ENCODE results near the gene ZNF41. TPM values are rescaled to one million over a fixed set of nuclear protein-coding genes. Genes with fewer than 3 reads are reported as not detected.
"Not testable (repeated sequence)": the region's sequence is repeated elsewhere in the genome, so short reads cannot be mapped to it uniquely, and the experiment has no call there.

The ZNF41 gene
- total RNA-seq, 4 donors from 2014 or later, result 10.3 to 21.2 (median 16.1) TPM

DNA sequence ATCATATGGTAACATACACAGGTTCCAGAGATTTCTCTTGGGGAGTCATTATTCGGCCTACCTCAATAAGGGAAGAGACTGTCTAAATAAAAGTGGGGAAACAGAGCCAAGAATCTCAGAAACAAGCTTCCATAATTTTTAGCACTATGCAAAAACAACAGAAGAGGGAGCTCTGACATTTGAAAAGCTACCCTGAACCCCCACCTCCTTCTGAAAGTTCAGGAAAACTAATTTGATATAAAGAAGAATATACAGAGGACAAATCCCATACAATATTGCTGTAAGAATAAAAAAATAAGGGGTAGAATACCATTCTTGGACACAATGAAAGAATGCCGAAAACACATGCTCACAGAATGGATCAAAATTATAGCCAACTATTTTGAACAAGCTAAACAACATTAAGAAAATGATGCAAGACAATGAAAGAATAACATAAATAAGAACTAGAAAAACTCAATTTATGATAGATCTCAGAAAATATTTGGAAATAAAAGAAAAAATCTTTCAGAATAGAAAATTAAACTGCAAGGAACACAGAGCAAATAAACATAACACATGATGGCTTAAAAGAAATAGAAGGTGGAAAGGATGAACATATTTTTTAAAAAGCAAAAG, 14.4 kb upstream of the ZNF41 start:
- Histone ChIP-seq H3K27me3 (no peaks in the 10 kb centered on the region), H3K9me3 (no peaks in the 10 kb centered on the region), H3K4me3 (no peak overlapping the region), H3K4me1 (no peaks in the 10 kb centered on the region), H3K27ac (no peak overlapping the region), H3K36me3 (no peaks in the 10 kb centered on the region)
- DNase-seq, result no peak
- TF ChIP-seq POLR2A (IDR thresholded peaks at IDR 0.05) (no peak), CTCF (IDR thresholded peaks at IDR 0.05) (peak in 4 of 6 experiments; percentile 10 to 44 (median 26))

DNA sequence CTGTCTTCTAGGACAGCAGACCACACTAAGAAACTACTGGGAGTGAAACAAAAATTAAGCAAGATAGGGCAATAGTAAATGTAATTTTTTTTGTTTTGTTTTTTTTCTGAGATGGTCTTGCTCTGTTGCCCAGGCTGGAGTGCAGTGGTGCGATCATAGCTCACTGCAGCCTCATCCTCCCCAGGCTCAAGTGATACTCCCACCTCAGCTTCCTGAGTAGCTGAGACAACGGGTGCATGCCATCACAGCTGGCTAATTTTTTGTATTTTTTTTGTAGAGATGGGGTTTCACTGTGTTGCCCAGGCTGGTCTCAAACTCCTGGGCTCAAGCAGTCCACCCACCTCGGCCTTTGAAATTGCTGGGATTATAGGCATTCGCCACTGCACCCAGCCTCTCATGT, 9.1 kb upstream of the ZNF41 start:
- not testable (repeated sequence) for H3K36me3 ChIP-seq, H3K4me1 ChIP-seq, H3K27ac ChIP-seq, H3K27me3 ChIP-seq, DNase-seq, H3K4me3 ChIP-seq, H3K9me3 ChIP-seq

GRCh38 chrX:47489507-47490275, 6.7 kb upstream of the ZNF41 start:
- Histone ChIP-seq H3K4me1 (peaks cover 0 to 4% (median 0%) of the 10 kb centered on the region in 4 donors), H3K36me3 (no peaks in the 10 kb centered on the region), H3K27ac (no peak overlapping the region), H3K4me3 (no peak overlapping the region), H3K9me3 (no peaks in the 10 kb centered on the region), H3K27me3 (no peaks in the 10 kb centered on the region)
- DNase-seq, result no peak
- TF ChIP-seq CTCF (IDR thresholded peaks at IDR 0.05) (no peak), POLR2A (IDR thresholded peaks at IDR 0.05) (no peak)

GRCh38 chrX:47484885-47485284, 1.9 kb upstream of the ZNF41 start:
- H3K27ac ChIP-seq, result peak overlapping the region in 1 of 4 donors; percentile 25
- H3K9me3 ChIP-seq, result no peaks in the 10 kb centered on the region
- no peak for DNase-seq
- H3K27me3 ChIP-seq, result no peaks in the 10 kb centered on the region
- H3K4me1 ChIP-seq, result peaks cover 0 to 6% (median 2%) of the 10 kb centered on the region in 4 donors
- TF ChIP-seq POLR2A (IDR thresholded peaks at IDR 0.05) (no peak), CTCF (IDR thresholded peaks at IDR 0.05) (no peak)
- H3K4me3 ChIP-seq, result no peak overlapping the region
- H3K36me3 ChIP-seq, result no peaks in the 10 kb centered on the region

DNA sequence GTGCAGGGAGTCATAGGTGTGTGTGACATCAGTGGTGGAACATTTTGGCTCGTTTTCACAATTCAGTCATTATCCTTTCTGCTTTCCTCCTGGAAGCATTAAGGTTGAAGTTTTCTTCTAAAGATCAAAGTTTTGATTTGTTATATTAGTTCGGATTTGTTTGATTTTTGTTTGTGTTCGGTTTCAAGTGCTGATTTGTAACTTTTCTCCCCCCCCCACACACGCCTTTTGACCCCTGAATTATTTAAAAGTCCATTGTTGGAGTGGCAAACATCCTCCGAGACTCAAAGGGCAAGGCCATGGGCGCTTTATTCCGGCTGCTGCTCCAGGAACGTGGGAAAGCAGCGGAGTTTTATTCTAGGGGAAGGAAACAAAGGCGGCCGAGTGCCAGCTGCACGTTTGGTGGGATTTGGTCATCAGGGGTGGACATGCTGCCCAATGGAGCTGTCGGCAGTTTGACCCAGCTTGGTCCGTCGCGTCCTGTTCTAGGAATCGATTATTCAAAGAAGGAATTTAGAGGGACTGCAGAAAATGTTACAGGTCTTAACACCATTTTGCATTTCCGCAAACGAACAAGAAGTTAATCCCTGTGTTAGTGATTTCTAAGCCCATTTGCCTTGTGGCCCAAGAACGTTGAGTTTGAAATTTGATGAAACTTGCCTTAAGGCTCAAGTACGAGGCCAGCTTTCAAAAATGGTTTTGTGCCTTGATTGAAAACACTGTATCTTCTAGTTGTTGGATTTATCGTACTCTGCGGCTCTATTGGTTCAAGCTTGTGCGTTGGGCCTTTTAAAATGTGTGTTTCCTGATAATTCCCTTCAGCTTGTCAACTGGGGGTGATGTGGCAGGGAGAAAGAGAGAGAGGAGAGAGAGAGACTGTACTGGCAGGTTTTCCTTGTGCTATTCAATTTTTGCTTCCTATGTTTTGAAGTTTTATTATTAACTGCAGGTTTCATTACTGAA, 565 bp upstream of the ZNF41 start:
- Histone ChIP-seq H3K27me3 (no peaks in the 10 kb centered on the region), H3K4me1 (peaks cover 0 to 6% (median 2%) of the 10 kb centered on the region in 4 donors), H3K4me3 (peak overlapping the region; percentile 65 to 91 (median 78)), H3K9me3 (no peaks in the 10 kb centered on the region), H3K36me3 (no peaks in the 10 kb centered on the region), H3K27ac (peak overlapping the region; percentile 91 to 99 (median 96))
- peak; percentile 18 to 50 (median 49) for DNase-seq
- TF ChIP-seq CTCF (IDR thresholded peaks at IDR 0.05) (no peak), POLR2A (IDR thresholded peaks at IDR 0.05) (peak in 1 of 2 donors; percentile 22)

Data from Peyer's patch (tissue), 4 donors.